Stimulated activated CD4-positive, alpha-beta T cell treated with anti-CD3 and anti-CD28 coated beads, Interleukin-15, amount 100 ng/mL, for 24 hours (primary cell): Measurements from ENCODE around the gene MIOX.
A peak's percentile ranks its signal among the peaks of the same experiment; 100 is the strongest.

Source experiments
- DNase-seq: peaks from one replicate; pipeline ENCODE4 v3.0.0-alpha.2; 2020

MIOX gene

DNA sequence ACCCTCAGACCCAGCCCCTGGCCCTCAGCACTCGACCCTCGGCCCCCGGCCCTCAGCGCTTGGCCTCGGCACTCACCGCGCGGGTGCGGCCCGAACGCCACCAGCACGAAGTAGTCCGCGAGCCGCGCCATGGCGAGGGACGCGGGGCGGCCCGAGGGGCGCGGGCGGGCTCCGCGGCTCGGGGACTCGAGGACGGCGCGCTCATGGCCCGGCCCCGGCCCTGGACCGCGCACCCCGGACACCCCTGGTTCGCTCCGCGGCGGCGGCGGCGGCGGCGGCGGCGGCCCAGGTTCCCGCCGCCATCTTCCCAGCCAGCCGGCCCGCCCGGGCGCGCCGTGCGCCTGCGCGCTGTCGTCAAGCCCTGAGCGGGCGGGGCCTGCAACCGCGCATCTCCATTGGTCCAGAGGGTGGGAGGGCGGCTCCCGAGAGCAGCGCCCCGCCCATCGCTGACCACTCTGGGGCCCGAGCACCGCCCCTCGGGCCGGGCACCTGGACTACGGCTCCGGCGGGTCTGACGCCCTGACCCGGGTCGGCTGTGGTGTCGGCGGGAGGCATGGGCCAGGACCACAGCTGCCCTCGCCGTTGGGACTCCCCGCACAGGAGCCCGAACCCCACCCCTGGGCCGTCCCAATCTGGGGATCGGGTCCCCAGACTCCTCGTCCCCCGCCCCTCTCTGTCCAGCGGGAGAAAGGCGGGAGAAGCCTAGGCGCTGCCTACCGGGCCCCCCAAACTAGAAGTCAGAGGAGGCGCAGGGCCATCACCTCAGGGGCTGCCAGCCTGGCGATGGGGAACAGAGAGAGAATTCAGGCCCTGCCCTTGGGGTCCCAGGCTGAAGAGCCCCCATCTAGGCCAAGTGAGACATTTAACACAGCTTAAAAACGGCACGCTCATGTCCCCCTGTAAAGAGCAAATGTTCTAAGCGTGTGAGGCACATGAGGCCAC lies 11.7 kb upstream of the MIOX start, which contains the start of gene SBF1:
SBF1 (minus strand) TSS at position 326 of the 942 bp plus-strand sequence; CDS start at position 131, 195 bp downstream.
- DNase-seq = peak; percentile 92

DNA sequence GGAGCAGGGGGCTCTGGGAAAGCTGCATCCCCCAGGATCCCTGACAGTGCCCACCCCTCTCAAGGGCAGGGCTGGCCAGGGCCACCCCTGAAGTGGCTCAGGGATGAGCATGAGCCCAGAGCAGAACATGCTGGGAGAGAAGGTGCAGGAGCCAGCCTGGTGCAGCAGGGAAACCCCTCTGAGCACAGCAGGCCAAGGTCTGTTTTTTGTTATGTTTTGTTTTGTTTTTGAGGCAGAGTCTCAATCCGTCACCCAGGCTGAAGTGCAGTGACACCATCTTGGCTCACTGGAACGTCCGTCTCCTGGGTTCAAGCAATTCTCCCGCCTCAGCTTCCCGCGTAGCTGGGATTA lies 11.0 kb upstream of the MIOX start:
- DNase-seq = no peak

DNA sequence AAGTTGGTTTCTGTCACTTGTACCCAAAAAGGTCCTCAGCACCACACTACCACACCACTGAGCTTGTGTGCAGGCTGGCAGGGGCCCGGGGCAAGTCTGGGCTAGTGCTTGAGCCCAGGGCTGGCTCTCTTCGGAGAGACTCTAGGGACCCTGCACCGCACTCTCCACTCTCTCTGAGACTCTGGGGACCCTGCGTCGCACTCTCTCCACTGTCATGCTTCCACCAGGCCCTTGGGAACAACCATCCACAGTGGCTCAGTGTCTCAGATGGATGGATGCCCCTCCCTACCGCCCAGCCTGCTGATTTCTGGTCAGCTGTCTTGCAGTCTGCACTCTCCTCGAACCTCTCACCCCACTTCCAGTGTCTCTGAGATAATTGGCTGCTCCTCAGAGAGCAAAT lies 9.8 kb upstream of the MIOX start:
- no peak for DNase-seq

DNA sequence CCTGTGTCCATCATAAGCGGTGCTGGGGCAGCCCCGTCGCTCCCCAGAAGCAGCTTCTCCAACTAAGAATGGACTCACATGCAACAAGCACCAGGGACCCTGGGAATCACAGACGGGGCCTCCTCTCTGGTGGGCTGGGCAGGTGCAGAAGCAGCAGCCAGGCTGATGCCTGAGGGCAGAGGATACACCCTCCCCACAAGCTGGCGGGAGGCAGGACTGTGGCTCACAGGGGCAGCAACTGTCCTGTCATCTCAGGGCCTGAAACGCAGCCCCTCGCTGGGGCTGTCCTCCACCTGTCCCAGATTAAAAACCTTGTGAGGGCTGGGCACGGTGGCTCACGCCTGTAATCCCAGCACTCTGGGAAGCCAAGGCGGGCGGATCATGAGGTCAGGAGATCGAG lies 8.7 kb upstream of the MIOX start:
- DNase-seq = no peak

DNA sequence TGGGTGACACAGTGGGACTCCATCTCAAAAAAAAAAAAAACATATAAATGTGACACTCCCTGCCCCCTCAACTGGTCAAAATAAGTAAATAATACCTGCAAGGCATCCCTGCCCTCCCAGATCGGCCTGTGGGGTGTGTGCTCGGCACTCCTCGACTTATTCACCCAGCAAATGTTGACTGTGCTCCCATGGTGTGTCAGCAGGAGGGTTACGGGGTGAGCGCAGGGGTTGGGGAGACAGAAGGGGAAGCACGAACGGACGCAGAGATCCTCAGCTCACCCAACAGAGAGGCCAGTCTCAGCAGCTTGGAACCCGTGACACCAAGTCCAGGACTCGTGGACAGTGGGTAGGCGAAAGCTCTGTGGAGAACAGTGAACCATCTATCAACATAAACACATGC lies 6.9 kb upstream of the MIOX start:
- DNase-seq = no peak

DNA sequence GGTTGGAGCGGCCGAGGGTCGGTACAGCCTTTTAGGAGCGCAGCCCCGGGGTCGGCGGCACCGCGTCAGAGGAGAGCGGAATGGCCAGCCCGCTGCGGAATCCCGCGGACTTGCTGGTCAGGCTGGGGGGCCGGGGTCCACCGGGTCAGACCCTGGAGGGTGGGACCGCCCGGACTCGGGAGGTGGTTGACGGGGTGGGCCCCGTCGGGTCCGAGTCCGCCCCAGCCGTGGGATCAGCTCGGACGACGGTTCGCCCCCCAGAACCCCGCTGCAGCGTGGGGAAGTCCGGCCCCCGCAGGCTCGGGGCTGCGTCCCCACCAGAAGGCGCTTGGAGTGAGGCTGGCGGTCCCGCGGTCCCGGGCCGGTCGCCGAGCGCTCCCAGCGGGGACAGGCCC lies 5.6 kb upstream of the MIOX start:
- DNase-seq = no peak

DNA sequence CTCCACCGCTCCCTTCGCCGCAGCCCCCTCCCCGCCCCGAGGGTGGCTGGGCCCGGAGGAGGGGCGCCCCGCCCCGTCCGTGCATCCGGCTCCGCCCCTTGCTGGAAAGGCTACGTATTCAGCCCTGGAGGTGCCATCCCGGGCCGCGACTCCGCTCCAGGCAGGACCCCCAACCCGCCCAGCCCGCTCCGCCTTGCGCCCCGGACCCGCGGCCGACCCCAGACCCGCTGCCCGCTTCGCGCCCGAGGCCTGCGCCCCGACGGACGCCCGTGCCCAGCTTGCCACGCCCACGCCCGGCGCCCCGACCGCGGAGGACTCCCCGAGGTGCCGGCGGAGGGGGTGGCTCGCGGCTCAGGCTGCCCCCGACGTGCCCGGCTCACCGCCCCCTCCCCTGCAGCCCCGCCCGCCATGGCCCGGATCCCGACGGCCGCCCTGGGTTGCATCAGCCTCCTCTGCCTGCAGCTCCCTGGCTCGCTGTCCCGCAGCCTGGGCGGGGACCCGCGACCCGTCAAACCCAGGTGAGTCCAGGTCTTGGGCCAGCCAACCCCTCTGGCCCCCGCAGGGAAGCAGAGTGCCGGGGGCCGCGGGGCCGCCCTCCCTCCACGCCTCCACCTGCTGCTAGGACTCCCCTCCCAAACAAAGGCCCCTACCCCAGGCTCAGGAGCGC lies 5.1 kb upstream of the MIOX start, which contains the start of gene ADM2:
ADM2 (plus strand) TSS at position 104 of the 667 bp plus-strand sequence; CDS start at position 409, 305 bp downstream.
- peak; percentile 78 for DNase-seq

DNA sequence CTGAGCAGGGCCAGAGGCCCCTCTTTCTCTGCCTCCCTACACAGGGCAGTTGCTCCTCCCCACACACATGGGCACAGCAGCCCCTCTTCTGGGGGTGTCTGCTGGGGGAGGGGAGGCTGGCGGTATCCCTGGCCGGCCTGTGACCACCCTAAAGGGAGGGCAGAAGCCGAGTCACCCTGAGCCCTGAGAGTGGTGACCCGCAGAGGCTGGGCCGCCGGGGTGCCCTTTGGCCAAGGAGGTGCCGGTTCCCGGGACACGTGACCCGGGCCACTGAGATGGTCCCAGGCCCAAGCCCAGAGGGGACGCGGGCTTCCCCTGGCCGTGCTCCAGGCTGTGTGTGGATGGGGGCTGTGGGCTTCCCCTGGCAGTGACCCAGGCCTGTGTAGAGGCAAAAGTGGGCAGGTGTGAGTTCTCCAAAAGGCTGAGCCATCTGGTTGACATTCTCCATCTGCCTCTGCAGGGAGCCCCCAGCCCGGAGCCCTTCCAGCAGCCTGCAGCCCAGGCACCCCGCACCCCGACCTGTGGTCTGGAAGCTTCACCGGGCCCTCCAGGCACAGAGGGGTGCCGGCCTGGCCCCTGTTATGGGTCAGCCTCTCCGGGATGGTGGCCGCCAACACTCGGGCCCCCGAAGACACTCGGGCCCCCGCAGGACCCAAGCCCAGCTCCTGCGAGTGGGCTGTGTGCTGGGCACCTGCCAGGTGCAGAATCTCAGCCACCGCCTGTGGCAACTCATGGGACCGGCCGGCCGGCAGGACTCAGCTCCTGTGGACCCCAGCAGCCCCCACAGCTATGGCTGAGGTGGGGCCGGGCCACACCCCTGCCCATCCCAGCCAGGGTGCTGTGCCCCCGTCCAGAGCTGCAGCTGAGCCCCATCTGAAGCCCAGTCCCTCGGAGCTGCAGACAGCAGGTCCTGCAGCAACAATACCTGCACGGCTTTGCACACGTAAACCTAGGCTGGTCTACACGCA lies 4.3 kb upstream of the MIOX start:
- DNase-seq = no peak

DNA sequence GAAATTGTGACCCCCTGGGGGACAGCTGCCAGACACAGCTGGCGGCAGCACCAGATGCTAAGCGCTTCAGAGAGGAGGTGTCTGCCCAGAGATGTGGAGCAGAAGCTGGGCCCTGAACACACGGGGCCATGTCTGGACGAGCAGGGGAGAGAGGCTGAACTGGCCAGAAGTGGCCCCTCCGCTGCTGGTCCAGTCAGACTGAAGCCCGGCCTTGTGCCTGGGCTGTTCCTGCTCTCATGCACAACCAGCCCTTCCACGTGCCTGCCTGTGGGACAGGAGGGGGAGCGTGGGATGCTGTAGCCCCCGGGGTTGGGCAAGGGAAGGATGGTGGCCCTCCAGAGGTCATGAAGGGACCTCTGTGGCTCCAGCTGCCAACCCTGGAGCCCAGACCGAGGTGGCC lies 3.6 kb upstream of the MIOX start:
- DNase-seq = no peak

DNA sequence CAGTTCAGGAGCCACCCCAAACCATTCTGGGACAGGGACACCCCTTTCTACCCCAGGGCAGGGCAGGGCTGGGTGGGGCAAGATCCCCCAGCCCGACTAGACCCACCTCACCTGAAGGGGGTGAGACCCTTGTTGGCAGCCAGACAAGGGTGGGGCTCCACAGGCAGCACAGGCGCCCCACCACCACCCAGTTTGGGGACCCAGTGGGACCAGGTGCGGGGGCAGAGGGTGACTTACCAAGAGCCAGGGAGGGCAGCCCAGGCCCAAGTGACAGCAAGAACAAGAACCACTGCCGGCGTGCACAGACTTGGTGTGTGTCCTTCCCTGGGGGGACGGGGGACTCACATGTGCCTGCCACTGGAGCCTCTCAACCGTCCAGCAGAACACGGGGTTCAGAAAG lies 3.1 kb upstream of the MIOX start:
- no peak for DNase-seq

DNA sequence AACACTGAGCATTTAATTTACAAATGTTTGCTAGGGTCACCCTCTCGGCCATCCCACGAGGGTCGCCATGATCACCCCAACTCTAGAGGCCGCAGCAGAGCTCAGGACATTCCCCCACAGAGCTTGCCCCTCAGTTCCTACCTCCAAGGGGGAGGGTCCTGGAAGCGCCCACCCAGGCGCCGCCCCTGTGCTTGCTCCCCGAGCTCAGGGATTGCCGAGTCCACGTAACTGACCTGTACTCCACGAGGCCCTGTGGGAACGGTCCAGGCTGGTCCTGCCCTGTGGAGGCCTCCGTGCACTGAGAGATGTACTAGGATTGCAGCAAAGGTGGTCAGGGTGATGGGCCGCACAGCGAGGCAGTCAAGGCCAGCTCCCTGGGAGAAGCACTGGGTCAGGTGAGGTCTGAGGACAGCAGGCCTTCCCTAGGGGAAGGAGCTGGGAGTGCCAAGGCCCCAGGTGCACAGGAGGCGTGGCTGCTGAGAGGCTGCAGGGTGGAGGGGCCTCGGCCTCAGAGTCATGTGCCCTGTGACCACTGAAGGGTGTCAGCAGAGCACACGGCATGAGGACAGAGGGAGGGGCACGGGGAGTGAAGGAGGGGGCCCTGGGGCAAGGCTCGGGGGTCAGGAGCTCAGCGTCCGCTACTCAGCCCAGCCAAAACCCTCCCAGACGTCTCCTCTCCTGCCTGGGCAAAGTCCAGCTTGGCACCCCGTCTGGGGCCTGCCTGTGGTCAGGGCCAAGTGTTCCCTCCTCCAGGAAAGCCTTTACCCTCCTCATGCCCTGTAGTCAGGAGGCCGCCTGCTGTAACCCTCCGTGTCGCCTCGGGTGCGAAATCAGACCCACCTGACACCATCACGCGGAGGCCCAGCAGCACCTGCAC lies 2.4 kb upstream of the MIOX start:
- no peak for DNase-seq

DNA sequence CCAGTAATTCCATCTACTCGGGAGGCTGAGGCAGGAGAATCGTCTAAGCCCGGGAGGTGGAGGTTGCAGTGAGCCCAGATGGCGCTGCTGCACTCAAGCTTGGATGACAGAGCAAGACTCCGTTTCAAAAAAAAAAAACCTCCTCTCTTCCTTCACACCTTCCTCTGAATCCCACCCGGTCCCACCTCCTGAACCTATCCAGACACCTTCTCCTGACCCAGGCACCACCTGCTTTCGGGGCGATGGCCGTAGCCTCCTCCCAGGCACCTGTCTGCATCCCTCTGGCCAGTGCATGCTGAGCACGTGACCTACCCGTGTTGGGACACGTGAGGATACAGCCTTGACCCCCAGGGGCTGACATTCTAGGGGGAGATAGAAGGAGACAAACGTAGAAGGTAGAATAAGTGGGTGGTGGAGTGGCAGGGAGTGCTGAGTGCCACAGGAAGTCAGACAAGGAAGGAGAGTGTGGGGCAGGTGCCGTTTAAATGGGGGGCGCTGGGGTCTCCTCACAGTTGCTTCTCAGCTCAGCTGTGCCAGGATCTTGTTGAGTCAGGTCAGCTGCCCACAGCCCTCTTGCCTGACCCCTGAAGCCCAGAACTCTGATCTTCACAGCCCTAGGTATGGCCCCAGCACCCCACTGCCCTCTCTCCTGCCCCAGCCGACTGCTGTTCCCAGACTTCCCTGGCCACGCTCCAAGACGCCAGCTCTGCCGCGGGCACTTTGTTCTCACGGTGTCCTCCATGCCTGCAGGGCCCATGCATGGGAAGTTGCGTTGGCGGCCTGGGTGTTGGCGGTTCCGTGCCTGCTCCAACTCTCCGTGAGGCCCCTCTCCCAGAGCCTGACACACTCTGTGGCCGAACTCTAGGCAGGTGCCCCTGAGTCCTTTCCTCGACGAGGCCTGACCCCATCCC lies 1.2 kb upstream of the MIOX start:
- no peak for DNase-seq

DNA sequence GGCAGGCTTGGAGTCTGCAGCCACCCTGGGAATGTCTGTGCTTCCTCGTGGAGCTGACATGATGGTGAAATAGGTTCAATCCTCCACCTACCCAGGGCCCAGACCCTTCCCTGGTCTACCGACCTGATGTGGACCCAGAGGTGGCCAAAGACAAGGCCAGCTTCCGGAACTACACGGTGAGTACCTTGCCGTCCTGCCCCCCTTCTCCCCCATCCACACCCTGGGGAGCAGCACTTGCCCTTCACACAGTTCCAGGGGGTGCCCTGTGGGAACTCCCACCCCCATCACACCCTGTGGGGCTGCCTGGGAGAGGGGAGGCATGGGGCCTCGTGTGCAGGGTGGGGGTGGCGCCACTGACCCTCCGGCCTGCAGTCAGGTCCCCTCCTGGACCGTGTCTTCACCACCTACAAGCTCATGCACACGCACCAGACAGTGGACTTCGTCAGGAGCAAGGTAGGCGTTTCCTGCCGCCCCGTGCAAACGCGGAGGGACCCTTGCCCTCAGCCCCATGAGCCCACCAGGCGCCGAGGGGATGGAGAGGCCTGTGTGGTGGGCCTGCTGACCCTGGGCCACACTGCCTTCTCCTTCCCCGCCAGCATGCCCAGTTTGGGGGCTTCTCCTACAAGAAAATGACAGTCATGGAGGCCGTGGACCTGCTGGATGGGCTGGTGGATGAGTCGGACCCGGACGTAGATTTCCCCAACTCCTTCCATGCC lies 789 bp downstream of the MIOX start:
- DNase-seq = no peak

DNA sequence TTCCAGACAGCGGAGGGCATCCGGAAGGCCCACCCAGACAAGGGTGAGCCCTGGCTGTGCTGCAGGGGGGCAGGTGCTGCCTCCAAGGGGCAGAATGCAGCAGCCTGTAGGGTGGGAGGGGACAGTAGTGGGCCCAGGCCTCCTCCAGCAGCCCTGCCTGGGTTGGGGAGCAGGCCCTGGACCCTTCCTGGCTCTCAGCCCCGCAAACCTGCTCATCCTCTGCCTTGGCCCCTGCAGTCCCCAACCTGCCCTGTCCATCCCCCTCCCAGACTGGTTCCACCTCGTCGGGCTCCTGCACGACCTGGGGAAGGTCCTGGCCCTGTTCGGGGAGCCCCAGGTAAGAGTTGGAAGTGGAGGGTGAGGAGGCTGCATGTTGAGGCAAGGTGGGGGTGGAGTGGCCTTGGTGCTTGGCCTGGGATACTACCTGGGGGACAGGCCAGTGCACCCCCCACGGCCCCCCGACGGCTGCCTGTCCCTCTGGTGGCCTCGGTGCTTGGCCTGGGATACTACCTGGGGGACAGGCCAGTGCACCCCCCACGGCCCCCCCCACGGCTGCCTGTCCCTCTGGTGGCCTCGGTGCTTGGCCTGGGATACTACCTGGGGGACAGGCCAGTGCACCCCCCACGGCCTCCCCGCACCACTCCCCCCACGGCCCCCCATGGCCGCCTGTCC lies 1.5 kb downstream of the MIOX start:
- DNase-seq = no peak

DNA sequence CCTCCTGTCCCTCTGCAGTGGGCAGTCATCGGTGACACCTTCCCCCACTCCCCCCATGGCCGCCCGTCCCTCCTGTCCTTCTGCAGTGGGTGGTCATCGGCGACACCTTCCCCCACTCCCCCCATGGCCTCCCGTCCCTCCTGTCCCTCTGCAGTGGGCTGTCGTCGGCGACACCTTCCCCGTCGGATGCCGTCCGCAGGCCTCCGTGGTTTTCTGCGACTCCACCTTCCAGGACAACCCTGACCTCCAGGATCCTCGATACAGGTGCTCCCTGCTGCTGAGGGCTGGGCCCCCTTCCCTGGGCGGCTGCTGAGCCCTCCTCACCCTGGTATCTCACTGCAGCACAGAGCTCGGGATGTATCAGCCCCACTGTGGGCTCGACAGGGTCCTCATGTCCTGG lies 2.2 kb downstream of the MIOX start:
- DNase-seq = no peak

DNA sequence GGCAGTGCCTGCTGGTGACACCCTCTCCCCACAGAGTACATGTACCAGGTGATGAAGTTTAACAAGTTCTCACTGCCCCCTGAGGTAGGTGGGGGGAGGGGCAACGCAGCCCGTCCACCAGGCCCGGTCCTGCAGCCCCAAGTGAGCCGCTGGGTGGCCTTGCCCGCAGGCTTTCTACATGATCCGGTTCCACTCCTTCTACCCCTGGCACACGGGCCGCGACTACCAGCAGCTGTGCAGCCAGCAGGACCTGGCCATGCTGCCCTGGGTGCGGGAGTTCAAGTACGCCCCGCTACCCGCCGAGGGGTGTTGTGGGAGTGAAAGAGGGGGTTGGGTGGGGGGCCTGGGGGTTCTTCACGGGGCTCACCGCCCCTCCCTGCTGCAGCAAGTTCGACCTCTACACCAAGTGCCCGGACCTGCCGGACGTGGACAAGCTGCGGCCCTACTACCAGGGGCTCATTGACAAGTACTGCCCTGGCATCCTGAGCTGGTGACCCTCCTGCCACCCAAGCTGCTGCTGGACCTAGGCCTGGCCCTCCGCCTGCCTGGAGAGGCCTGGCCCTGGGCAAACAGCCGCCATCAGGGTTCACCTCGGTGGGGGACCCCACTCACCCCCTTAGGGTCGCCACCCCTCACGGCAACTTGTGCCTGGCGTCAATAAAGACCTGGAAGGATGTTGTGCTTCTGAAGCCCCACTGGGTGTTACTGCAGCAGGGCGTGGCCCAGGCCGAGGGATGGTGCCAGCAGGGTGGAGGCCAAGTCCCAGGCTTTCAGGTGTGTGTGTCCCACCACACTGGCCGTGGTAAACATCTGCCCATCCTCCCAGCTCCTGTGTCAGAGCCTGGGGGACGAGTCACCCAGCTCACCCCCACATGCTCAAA lies 2.9 kb downstream of the MIOX start:
- no peak for DNase-seq

DNA sequence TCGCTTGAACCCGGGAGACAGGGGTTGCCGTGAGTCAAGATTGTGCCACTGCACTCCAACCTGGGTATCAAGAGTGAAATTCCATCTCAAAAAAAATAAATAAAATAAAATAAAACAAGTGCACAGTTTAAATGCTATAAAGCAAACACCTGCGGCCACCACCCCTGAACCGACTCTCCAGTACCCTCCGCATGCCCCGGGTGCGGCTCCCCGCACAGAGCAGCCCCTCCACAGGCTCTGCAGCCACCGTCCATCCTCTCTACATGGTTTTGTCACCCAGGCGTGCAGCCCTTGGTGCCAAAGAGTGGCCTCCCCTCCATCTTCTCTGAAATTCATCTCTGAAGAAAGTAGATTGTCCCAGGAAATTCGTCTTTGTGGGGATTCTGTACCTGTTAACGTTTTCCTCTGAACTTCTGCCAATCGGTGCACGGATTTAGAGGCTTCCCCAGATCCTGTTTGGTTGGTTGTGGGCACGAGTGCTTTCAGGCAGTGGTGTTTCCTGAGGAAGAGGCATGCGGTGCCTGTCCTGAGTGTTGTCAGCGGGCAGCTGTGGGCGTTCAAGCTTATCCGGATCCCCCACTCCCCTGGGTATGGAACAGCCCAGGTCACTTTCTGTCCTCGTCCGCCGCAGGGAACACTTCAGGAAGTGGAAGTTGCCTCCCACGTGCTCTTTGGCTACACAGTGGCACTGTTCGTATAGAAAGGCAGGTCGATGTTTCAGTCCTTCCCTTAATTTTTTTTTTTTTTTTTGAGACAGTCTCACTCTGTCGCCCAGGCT lies 4.1 kb downstream of the MIOX start:
- peak; percentile 39 for DNase-seq

DNA sequence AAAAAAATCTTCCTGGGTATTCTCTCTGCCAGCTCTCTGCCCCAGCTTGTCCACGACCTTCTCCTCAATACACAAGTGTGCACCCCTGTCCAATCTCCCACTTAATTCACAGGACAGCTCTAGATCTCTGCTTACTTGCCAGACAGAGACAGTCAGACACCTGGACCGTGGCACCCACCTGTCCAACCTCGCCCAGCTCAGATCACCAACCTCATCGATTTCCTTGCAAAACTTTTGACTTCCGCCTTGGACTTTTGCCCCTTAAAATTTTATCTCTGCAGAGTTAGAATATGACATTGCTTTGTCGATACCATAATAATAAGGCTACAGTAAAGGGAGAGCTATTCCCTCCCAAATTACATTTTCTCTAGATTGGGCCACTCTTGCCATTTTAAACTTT lies 10.4 kb downstream of the MIOX start:
- no peak for DNase-seq
